ENCODE data around the gene PTGFR. TPM values are rescaled to one million over a fixed set of nuclear protein-coding genes. Genes with fewer than 3 reads are reported as not detected.

Gene PTGFR
- total RNA-seq, 1 donor from 2014 or later, result 0.36 TPM

- no peak for TF ChIP-seq CTCF (conservative IDR thresholded peaks at IDR 0.05)
- Mint-ChIP-seq H3K27ac (no peak overlapping the region), H3K36me3 (no peaks in the 10 kb centered on the region), H3K4me1 (ENCODE audit: unreplicated experiment) (no peaks in the 10 kb centered on the region), H3K9me3 (no peaks in the 10 kb centered on the region), H3K4me3 (no peak overlapping the region), H3K27me3 (no peaks in the 10 kb centered on the region)
- no peak for DNase-seq (ENCODE audit: extremely low spot score, unreplicated experiment)
Measured at GRCh38 chr1:78520216-78520615, 29.4 kb downstream of the PTGFR start.

GRCh38 chr1:78520843-78521242 is 30.1 kb downstream of the PTGFR start:
- H3K36me3 Mint-ChIP-seq, result no peaks in the 10 kb centered on the region
- H3K27ac Mint-ChIP-seq, result no peak overlapping the region
- H3K27me3 Mint-ChIP-seq, result no peaks in the 10 kb centered on the region

GRCh38 chr1:78522136-78522535 is 31.4 kb downstream of the PTGFR start:
- Mint-ChIP-seq H3K4me3 (no peak overlapping the region), H3K9me3 (no peaks in the 10 kb centered on the region), H3K27me3 (no peaks in the 10 kb centered on the region), H3K36me3 (no peaks in the 10 kb centered on the region), H3K27ac (no peak overlapping the region), H3K4me1 (ENCODE audit: unreplicated experiment) (no peaks in the 10 kb centered on the region)
- TF ChIP-seq CTCF (conservative IDR thresholded peaks at IDR 0.05), result no peak
- no peak for DNase-seq (ENCODE audit: extremely low spot score, unreplicated experiment)

More at GRCh38 chr1:78520843-78521242, 30.1 kb downstream of the PTGFR start:
- no peak for DNase-seq (ENCODE audit: extremely low spot score, unreplicated experiment)
- Mint-ChIP-seq H3K4me1 (ENCODE audit: unreplicated experiment) (no peaks in the 10 kb centered on the region), H3K4me3 (no peak overlapping the region), H3K9me3 (no peaks in the 10 kb centered on the region)
- TF ChIP-seq CTCF (conservative IDR thresholded peaks at IDR 0.05), result no peak

GRCh38 chr1:78526496-78526895 is 35.7 kb downstream of the PTGFR start:
- Mint-ChIP-seq H3K27me3 (no peaks in the 10 kb centered on the region), H3K4me1 (ENCODE audit: unreplicated experiment) (no peaks in the 10 kb centered on the region), H3K4me3 (no peak overlapping the region), H3K9me3 (no peaks in the 10 kb centered on the region), H3K27ac (no peak overlapping the region), H3K36me3 (no peaks in the 10 kb centered on the region)
- TF ChIP-seq CTCF (conservative IDR thresholded peaks at IDR 0.05), result no peak
- no peak for DNase-seq (ENCODE audit: extremely low spot score, unreplicated experiment)

- no peaks in the 10 kb centered on the region for H3K4me1 Mint-ChIP-seq (ENCODE audit: unreplicated experiment)
- no peaks in the 10 kb centered on the region for H3K36me3 Mint-ChIP-seq
- H3K27ac Mint-ChIP-seq, result no peak overlapping the region
- DNase-seq (ENCODE audit: extremely low spot score, unreplicated experiment), result no peak
- no peak for TF ChIP-seq CTCF (conservative IDR thresholded peaks at IDR 0.05)
- no peak overlapping the region for H3K4me3 Mint-ChIP-seq
- H3K9me3 Mint-ChIP-seq, result no peaks in the 10 kb centered on the region
- H3K27me3 Mint-ChIP-seq, result no peaks in the 10 kb centered on the region
Measured at GRCh38 chr1:78527706-78528105, 36.9 kb downstream of the PTGFR start.

- Mint-ChIP-seq H3K36me3 (no peaks in the 10 kb centered on the region), H3K9me3 (no peaks in the 10 kb centered on the region), H3K4me1 (ENCODE audit: unreplicated experiment) (no peaks in the 10 kb centered on the region), H3K4me3 (no peak overlapping the region), H3K27me3 (peaks cover 3% of the 10 kb centered on the region), H3K27ac (no peak overlapping the region)
- no peak for DNase-seq (ENCODE audit: extremely low spot score, unreplicated experiment)
- TF ChIP-seq CTCF (conservative IDR thresholded peaks at IDR 0.05), result no peak
Measured at GRCh38 chr1:78533527-78533926, 42.8 kb downstream of the PTGFR start.

Measured in type B pancreatic cell (in vitro differentiated cells).